Effector memory CD4-positive, alpha-beta T cell (primary cell): Measurements from ENCODE around the gene SELENOI.
"Not testable (repeated sequence)": the region's sequence is repeated elsewhere in the genome, so short reads cannot be mapped to it uniquely, and the experiment has no call there.

Experiments
- DNase-seq, 3 donors: peaks; one replicate each; pipeline ENCODE4 v3.0.0-alpha.2; 2020
- H3K27ac ChIP-seq: 2 replicates; pipeline ENCODE4 v1.7.0; 2013; ENCODE audit warnings: mild to moderate bottlenecking, low read length, moderate library complexity; ENCODE audit not compliant: insufficient read depth, poor library complexity, severe bottlenecking
- H3K27me3 ChIP-seq: replicated peaks from 2 replicates; pipeline ENCODE4 v1.7.0; 2013; ENCODE audit warnings: mild to moderate bottlenecking, low read length; ENCODE audit not compliant: insufficient read depth, control insufficient read depth, poor library complexity, severe bottlenecking
- H3K36me3 ChIP-seq: 2 replicates; pipeline ENCODE4 v1.7.0; 2013; ENCODE audit warnings: mild to moderate bottlenecking, low read length, moderate library complexity; ENCODE audit not compliant: control insufficient read depth, insufficient read depth
- H3K4me1 ChIP-seq: 2 replicates; pipeline ENCODE4 v1.7.0; 2013; ENCODE audit warnings: low read length, mild to moderate bottlenecking; ENCODE audit not compliant: control insufficient read depth, insufficient read depth, poor library complexity, severe bottlenecking
- H3K4me3 ChIP-seq: 2 replicates; pipeline ENCODE4 v1.7.0; 2013; ENCODE audit warnings: low read length, low read depth, mild to moderate bottlenecking; ENCODE audit not compliant: insufficient read depth, poor library complexity, severe bottlenecking
- H3K9me3 ChIP-seq: 2 replicates; pipeline ENCODE4 v1.7.0; 2013; ENCODE audit warnings: mild to moderate bottlenecking, low read length, moderate library complexity; ENCODE audit not compliant: control insufficient read depth

Gene SELENOI

GRCh38 chr2:26309921-26310320, 36.0 kb upstream of the SELENOI start:
- H3K36me3 ChIP-seq, result no peaks in the 10 kb centered on the region
- no peaks in the 10 kb centered on the region for H3K27me3 ChIP-seq
- H3K9me3 ChIP-seq, result no peaks in the 10 kb centered on the region
- no peak overlapping the region for H3K4me3 ChIP-seq
- DNase-seq, result no peak
- H3K27ac ChIP-seq, result no peak overlapping the region
- no peaks in the 10 kb centered on the region for H3K4me1 ChIP-seq

- Histone ChIP-seq H3K9me3 (no peaks in the 10 kb centered on the region), H3K27ac (no peak overlapping the region), H3K27me3 (no peaks in the 10 kb centered on the region), H3K4me3 (no peak overlapping the region), H3K36me3 (no peaks in the 10 kb centered on the region), H3K4me1 (no peaks in the 10 kb centered on the region)
- no peak for DNase-seq
These were observed 33.5 kb upstream of the SELENOI start for GRCh38 chr2:26312471-26312870.

GRCh38 chr2:26313446-26313845, 32.5 kb upstream of the SELENOI start:
- H3K27ac ChIP-seq, result no peak overlapping the region
- no peaks in the 10 kb centered on the region for H3K36me3 ChIP-seq
- no peaks in the 10 kb centered on the region for H3K9me3 ChIP-seq
- H3K4me1 ChIP-seq, result no peaks in the 10 kb centered on the region
- no peak for DNase-seq
- H3K27me3 ChIP-seq, result no peaks in the 10 kb centered on the region
- H3K4me3 ChIP-seq, result no peak overlapping the region

GRCh38 chr2:26314243-26314642, 31.7 kb upstream of the SELENOI start:
- H3K36me3 ChIP-seq, result no peaks in the 10 kb centered on the region
- H3K27me3 ChIP-seq, result no peaks in the 10 kb centered on the region
- H3K4me1 ChIP-seq, result no peaks in the 10 kb centered on the region
- DNase-seq, result no peak
- H3K9me3 ChIP-seq, result no peaks in the 10 kb centered on the region
- H3K4me3 ChIP-seq, result no peak overlapping the region
- no peak overlapping the region for H3K27ac ChIP-seq

GRCh38 chr2:26316041-26316440, 29.9 kb upstream of the SELENOI start:
- Histone ChIP-seq H3K36me3 (no peaks in the 10 kb centered on the region), H3K27ac (no peak overlapping the region), H3K9me3 (no peaks in the 10 kb centered on the region), H3K4me3 (no peak overlapping the region), H3K4me1 (no peaks in the 10 kb centered on the region), H3K27me3 (no peaks in the 10 kb centered on the region)
- DNase-seq, result no peak

GRCh38 chr2:26316845-26317244, 29.1 kb upstream of the SELENOI start:
- H3K27ac ChIP-seq, result no peak overlapping the region
- no peaks in the 10 kb centered on the region for H3K4me1 ChIP-seq
- H3K36me3 ChIP-seq, result no peaks in the 10 kb centered on the region
- no peaks in the 10 kb centered on the region for H3K9me3 ChIP-seq
- H3K27me3 ChIP-seq, result no peaks in the 10 kb centered on the region
- no peak overlapping the region for H3K4me3 ChIP-seq
- no peak for DNase-seq

GRCh38 chr2:26317377-26318105, 28.4 kb upstream of the SELENOI start:
- H3K27me3 ChIP-seq, result no peaks in the 10 kb centered on the region
- DNase-seq, result no peak

GRCh38 chr2:26318950-26319349, 27.0 kb upstream of the SELENOI start:
- H3K27ac ChIP-seq, result no peak overlapping the region
- H3K27me3 ChIP-seq, result no peaks in the 10 kb centered on the region
- H3K9me3 ChIP-seq, result no peaks in the 10 kb centered on the region
- no peak overlapping the region for H3K4me3 ChIP-seq
- no peak for DNase-seq
- H3K36me3 ChIP-seq, result no peaks in the 10 kb centered on the region
- H3K4me1 ChIP-seq, result no peaks in the 10 kb centered on the region

More at GRCh38 chr2:26317377-26318105, 28.4 kb upstream of the SELENOI start:
- H3K4me1 ChIP-seq, result no peaks in the 10 kb centered on the region
- no peak overlapping the region for H3K27ac ChIP-seq
- no peaks in the 10 kb centered on the region for H3K9me3 ChIP-seq
- no peaks in the 10 kb centered on the region for H3K36me3 ChIP-seq
- H3K4me3 ChIP-seq, result no peak overlapping the region

- not testable (repeated sequence) for H3K27me3 ChIP-seq, H3K36me3 ChIP-seq, H3K4me3 ChIP-seq, H3K4me1 ChIP-seq, H3K9me3 ChIP-seq, DNase-seq, H3K27ac ChIP-seq
These were observed 21.5 kb upstream of the SELENOI start for GRCh38 chr2:26324479-26324878.

GRCh38 chr2:26324903-26325302, 21.0 kb upstream of the SELENOI start:
- Histone ChIP-seq H3K9me3 (no peaks in the 10 kb centered on the region), H3K27me3 (no peaks in the 10 kb centered on the region), H3K4me3 (no peak overlapping the region), H3K4me1 (no peaks in the 10 kb centered on the region), H3K27ac (no peak overlapping the region), H3K36me3 (no peaks in the 10 kb centered on the region)
- no peak for DNase-seq
